GM18861 (cell line): ENCODE data around the gene ALKBH3.

Experiments used
- ATAC-seq: cut with Tn5 transposase; IDR thresholded peaks from one replicate; pipeline ENCODE4 v1.9.1; 2021; ENCODE audit not compliant: unreplicated experiment

The ALKBH3 gene

DNA sequence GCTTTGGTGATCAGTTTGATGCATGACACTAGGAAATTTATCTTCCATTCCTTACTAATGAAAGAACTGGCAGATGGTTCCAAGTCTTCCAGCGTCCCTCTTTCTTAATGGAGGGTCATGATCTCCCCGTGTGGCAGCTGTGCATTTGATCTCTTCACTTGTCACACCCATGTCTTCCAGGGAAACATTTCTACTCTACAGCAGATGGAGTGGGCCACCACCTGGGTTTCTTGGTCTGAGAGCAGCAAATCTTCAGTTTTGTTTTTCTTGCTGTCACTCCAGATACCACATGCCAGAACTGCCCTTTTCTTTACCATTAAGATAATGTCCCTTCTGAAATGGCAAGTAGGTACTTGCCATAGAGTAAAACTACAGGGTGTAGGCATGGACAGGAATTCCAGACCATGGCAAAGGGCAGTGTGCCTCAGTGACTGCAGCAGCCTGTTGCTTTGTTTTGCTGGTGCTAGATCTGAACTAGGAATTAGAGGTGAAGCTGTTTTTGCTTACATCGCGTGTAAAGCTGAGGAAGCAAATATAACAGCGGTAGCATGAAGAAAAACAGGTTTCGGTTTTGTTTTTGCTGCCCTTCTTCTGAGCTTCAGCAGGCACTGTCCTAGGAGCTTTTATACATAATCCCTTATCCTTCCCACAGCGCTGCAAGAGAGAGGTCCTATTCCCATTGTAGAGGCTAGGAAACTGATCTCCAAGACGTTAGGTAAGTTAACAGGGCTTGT is 41.1 kb downstream of the ALKBH3 start:
- no peak for ATAC-seq

DNA sequence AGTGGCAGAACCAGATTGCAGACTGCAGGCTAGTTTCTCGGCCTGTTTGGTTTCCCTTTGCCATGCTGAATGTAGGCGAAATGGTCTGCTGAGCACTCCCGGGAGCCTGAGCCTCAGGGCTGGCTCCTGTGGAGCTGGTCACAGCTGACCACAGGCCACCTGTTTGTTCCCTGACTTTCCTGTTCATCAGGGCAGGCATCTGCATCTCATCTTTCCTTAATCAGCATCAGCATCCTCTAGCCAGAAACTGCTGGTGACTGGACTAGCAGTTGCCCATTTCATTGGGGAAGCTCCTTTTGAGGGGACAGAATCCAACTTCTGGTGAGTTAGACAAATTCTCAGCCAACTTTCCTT is 41.6 kb downstream of the ALKBH3 start:
- no peak for ATAC-seq

DNA sequence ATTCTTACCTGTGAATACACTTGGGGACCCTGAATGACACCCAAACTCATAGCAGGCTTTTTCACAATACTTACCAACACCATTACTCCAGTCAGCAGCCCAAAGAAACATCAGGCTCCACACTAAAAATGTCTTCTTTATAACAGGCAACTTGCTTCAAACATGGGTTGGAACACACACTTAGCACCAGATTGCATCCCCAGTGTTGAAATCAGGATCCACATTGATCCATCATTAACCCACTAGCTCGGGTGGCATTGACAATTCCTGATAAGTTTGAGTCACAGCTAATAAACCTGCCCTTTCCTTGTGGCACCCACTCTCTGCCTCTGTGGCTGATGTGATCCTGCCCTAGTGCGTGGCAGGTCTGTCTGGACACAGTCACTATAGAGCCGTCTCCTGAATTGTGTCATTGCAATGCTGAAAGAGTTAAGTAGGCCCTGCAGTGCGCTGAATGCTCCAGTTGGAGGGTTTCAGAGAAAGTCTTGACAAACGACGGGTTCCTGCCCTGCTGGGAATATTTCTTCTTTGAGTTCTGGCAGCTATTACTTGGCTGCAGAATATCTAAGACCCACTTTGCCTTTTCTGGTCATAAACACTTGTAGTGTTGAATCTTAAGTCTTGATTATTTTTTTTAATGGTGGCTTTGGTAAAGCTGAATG is 42.2 kb downstream of the ALKBH3 start:
- ATAC-seq: no peak

DNA sequence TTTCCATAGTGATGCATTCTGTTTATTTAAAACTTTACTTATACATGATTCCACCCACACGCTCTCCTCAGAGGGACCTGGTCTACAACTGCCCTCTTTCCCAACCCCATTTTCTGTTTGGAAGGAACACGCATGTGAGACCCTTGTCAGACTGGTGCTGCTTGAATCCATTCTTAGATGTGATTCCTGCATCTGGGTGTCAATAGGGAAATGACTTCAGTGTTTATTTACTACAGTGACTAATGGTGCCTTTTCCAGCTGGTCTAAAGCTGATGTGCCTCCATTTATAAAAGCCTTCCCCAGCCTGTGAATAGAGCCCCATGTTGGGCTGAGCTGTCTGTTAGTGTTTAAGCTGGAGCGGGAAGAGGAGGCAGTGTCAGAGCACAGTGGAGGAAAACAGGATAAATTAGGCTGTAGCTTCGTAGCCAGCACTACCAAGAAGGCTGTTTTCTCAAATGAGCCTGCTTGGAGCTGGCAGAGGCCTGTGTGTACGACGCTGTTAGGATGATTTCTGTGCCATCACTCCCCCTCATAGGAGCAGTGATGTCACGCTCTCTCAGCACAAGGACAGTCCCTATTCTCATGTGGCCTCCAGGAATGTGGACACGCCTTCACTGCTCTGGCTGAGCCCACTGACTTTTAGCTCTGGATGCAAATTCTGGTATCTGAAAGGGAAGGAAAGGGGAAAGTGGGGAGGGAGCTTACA is 42.9 kb downstream of the ALKBH3 start:
- no peak for ATAC-seq

DNA sequence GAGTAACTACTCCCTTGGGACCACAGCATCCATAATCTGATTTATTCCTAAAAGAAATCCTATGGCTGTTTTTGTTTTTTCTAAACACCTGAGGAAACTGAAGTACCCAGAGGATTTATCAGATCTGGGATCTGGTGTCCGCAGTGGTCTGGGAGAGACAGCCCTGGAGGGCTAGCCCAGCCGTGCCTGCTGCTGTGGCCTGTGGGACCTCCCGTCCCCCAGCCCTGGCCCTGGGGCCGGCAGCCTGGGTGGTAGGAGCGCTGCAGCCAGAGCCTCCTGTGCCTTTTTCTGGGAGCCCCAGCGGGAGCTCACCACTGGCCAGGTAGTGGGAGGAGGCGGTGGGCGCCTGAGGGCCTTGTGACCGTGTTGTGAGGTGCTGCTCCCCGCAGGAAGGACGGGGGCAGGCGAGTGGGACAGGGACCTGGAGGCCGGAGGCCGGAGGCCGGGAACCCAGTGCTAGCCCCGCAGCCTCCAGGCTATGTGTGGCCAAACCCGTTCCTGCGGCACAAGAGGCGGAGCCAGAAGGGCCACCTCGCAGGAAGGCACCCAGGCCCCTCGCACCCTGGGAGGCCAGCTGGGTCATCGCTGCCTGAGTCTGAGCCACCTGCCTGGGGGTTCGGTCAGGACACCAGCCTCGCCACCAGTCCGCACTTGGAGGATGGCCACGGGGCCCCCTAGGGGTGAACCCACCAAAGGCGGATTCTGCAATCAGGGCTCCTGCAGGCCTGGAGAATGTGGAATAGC is 43.7 kb downstream of the ALKBH3 start:
- no peak for ATAC-seq

DNA sequence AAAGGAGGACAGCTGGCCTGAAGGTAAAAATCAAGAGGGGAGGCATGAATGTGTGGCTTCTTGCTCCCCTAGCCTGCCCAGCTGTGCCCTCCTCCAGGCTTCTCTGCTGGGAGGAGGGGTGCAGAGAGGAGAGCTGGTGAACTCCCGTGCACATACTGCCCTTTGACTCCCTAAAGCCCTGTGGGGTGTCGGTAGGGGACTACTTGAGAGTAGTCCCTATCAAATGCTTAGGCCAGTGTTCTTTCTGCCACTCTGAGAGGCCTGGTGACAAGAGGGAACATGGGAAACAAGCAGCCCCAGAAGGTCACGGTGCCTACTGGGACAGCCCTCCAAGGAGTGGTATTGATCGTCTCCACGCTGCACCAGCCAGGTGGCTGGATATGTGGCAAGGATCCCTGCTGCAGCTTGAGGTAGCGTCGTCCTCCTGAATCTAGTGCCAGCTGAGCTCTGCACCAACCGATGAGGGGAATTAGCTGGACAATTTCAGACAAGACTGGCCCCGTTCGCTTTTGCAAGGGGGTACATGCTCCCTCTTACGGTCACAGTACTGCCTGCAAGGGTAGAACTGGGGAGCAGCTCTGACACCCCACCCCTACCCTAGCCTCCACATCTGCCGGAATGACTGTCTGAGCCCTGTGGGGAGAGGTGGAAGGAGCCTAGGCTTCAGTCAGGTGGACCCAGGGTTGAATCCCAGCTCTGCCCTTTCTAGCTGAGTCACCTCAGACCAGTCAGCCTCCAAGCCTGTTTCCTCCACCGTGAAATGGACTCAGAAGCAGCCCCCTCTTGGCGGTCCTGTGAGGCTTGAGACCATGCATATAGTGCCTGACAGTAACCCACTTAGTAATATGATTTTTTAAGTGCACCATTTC is 44.7 kb downstream of the ALKBH3 start:
- no peak for ATAC-seq

DNA sequence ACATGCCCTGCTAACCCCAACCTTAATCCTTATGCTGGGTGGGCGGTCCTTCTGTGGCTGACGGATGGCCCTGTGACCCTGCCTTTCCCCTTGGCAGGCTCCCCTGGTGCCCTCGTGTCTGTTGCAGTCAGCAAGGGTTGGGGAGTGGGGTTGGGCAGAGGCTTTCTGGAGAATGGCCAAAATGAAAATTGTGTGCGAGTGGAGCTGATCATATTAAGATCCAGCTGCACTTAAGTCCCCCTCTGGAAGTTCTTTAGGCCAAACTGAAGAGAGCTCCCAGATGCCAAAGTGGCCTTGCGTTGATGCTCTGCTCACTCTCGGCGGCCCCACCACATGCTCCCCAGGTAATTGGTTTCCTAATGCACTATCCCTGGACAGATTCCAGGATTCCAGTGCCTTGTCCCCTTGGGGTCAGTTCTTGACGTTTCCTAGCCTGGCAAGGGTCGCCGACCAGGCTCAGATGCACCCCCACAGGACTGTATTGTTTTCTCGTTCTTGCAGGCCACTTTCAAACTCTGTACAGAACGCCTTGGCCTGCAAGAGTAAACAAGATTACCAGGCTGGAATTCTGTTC is 45.4 kb downstream of the ALKBH3 start:
- ATAC-seq: no peak

DNA sequence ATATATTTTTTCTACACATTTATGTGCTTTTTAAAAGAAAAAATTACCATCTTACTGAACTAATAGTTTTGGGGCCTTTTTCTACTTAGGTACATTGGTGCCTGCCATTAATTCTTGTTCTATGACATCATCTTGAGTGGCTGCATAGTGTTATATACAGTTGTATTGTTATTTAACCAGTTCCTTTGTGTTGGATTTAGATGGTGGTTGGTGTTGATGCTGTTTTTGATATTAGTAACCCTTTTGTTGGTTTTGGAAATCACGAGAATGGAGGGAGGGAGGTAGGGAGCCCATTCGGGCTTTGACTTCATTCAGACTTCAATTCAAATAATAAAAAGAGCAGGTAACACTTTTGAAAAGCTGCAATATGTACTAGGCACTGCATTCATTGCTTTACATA is 46.4 kb downstream of the ALKBH3 start:
- no peak for ATAC-seq

DNA sequence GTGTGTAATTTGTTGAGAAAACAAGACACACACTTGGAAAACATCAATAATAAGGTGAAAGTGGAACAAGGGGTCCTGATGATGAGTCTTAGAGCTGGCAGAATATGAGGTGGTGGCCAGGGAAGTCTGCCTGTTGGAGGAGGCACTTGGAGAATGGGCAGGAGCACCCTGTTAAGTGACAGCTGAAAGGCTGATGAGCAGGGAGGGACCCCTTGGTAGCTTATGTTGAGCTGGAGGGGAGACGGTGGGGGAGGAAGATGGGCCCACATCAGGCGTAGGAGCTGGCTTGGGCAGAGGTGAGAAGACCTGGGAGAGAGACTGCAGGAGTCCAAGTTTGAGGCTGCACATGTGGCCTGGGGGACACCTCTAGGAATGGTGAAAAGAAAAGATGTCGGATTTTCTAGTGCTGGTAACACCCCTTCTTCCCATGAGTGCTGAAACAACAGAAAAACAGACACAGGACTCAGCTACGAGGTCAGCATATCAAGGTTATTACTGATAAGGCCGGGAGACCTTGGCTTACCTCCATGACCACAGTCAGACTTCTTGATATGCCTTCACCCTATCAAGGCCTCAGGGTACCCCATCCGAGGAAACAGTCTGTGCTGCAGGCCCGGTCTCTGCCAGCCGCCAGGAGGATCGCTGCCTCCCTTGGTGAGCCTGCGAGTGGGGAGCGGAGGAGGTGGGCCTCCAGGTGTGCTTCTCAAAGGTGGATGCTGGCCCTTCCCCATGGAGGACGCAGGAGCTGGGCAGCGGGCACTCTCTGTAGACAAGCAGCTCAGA is 47.5 kb downstream of the ALKBH3 start:
- ATAC-seq: no peak

DNA sequence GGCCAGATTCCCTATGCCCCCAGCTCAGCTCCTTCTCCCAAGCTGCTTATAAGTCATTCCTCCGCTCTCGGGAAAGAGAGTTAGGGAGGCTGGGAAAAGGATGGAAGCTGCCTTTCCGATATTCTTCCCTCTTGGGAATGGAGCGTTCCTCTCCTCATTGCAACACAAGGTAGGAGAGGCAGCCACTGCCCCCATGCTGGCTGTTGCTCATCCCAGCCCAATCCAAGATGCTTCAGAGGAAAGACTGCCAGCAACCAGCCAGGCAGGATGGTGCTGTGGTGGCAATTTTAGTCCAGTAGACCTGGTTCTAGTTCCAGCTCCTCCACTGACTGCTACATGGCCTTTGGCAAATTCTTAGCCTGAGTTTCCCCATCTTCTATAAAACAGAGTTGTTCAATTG is 48.1 kb downstream of the ALKBH3 start:
- no peak for ATAC-seq

DNA sequence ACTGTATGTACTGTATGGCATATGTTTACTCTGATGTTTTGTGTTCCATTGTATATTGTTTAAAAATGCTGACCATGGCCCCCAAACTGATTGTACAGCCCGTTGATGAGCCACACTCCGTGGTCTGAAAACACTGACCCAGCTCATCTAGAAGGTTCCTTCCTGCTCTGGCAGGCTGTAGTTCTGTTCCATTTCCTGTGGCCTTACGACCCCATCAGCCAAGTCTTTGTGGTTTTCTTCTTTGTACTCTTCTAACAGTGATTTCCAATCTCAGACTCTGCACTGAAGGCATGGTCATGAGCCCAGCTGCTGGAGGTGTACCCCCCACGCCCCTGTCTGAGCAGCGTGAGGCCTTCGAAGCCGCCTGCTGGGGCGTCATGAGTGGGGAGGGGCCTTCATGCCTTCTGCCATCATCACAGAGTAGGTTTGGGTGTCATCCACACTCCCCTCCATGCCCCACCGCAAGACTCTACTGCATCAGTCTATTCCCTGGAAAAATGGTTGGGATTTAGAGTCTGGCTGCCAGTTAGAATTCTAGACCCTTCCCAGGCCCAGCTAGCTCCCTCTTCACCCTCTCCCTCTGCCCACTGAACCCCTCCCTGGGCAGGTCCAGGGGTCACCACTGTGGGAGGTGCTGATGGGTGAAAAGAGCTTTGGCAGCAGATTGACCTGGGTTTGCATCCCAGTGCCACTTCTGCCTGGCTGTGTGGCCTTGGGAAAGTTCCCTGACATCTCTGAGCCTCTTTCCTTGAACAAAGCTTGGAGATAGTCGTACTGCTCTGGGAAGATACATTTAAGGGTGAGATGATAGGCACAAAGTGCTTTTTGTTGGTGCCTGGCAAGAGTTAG is 50.5 kb downstream of the ALKBH3 start:
- ATAC-seq: no peak

DNA sequence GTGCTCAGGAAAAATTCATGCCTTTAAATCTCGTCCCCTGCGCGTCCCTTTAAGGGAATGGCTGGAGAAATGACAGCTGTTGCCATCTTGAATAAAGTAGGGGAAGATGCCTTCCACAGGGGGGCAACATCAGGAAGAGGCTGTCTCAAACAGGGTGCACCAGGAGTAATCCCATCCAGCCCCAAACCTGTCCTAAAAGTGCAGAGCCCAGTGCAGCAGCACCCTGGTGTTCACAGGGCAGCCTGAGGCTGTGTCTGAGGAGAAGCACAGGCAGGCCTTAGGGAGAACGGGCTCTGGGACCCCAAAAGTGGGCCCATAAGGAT is 51.0 kb downstream of the ALKBH3 start:
- ATAC-seq: no peak

DNA sequence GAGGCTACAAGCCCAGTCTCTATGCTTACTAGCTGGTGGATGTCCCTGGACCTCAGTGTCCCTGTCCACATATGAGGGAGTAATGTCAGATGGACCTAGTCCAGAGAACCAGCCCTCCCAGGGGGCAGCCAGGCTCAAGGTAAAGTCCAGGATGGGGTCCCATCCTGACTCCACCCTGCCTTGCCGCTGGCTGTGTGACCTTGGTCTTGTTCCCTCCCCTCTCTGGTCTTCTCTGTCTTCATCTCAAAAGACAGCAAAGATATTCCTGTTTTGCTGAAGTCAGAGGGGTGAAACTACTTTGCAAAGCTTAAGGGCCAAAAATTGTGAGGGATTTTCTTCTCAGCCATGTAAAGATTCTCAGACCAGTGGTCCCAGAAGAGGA is 52.6 kb downstream of the ALKBH3 start:
- no peak for ATAC-seq

DNA sequence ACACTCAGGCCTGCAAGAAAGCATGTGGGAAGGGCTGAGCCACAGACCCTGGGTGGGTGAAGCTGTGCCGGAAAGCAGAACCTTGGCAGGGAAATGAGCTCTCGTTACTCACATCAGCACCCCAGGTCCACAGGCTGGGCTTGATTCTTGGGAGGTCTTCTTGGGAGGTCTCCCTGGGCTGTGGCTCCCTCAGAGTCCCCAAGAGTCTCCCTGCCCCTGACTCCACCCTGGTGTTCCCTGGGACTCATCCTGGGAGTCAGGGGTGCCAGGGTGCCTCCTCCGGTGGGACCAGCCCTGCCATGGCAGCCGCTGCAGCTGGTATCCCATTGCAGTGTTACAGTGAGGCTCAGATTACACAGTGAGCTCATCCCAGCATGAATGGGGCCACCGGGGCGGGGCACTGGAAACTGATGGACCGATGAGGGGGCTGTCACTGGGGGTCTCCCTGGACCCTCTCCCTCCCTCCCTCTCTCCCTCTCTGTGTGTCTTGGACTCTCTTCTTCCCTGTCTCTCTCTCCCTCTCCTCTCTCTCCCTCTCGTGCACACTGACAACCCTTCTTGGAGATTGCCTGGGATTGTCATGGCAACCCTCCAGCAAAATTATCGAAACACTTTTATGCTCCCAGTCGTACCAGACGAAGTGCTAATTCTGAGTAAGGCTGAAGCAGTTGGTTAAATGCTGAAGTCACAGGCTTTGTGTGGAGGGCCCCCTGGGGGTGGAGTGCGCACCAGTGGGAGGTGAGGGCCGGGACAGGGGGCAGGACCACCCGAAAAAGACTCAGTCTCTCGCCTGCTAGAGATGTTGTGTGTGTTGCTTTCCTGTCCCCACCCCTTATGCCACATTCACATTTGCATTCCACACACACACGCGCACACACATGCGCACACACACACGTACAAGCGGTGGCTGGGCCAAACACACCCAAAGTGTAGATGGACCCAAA is 53.2 kb downstream of the ALKBH3 start:
- no peak for ATAC-seq

DNA sequence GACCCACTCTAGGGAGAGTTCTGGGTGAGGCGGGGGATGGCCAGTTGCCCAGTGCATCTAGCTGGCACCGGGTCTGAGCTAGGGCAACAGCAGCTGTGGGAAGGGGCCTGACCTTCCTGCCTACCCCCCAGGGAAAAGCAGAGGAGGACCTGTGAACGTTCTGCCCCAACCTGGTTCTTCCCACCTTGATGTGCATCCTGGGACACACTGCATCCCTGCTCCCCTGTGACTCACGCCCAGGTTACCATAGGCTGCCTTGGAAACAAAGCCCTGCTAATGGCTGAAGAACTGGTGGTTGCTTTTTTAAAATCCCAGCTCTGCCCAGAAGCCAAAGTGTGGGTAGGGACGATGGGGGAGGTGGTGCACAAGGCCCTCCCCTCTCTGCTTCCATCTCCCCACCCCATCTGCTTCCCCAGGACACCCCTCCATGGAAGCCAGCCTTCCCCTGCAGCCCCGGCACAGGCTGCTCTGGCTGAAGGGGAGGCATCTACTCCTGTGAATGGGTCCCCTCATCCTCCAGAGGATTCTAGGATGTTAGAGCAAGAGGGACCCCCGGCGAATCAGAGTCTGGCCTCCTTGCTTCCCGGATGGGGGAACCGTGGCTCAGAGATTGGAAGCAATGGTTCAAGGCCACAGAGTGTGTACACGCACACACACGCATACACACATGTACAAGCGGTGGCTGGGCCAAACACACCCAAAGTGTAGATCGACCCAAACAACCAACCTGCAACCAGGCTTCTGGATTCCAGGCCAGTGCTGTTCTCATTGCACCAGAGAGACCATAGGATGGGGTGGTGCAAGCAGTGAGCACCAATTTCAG is 54.2 kb downstream of the ALKBH3 start:
- ATAC-seq: no peak

DNA sequence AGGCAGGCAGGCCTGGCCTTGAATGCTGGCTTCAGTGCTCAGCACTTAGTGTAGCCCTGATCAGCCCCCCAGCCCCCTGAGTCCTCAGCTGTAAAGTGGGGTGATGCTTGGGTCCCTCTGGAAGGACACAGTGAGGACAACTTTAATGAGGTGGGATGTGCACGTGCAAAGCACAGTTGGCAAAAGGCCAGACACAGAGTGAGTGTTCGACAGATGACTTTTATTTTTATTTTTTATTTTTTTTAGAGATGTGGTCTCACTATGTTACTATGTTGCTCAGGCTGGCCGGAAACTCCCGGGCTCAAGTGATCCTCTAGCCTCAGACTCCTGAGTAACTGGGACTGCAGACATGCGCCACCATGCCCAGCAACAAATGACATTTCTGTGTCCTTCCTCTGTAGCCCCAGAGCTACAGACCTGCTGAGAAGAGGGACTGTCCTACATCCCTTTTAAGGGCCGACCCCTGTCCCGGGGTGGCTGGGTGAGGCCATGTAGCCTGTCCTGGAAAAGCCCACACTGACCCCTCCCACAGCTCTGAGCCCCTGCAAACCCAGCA is 54.9 kb downstream of the ALKBH3 start:
- no peak for ATAC-seq

DNA sequence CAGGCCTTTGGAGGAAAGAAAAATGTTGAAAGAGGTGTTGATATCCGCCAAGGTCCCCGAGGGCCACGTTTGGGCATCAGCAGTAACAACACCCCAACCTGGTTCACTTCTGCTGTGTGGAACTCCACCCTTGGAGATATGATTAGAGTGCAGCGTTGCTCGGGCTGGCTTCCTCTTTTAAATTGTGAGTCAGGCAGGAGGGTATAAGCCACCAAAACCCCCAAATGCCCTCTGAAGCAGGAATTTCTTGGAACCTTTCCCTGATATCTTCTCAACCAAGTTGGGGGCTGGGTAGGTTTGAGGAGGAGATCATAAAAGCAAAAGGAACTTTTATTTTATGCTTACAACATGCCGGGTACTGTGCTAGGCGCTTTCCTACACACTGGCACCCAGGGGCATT is 55.4 kb downstream of the ALKBH3 start:
- ATAC-seq: no peak
